ENCODE results near the gene TNS1. TPM values are rescaled to one million over a fixed set of nuclear protein-coding genes. Genes with fewer than 3 reads are reported as not detected.

The TNS1 gene
- total RNA-seq, 1 experiment from 2014 or later: 3.4 TPM

DNA sequence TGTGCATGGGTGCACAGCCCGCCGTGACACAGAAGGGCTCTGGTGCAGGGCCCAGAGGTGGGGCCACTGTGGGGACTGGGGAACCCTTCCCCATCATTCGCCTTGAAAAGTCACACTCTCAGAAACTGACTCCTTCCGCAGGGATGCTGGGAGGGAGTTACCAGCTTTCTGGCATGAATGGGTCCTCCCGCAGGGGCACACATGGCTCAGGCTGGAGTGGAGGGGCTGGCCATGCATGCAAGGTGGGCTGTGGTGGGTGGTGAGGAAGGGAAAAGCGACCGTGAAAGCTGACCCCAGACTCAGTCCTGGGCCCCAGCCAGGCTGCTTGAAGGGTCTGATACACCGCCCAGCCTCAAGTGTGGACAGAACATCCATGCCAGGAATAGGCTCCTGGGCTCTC is 201.1 kb downstream of the TNS1 start:
- H4K8ac ChIP-seq (replicated peaks; ENCODE audit: insufficient read length, low read depth, low read length): no peak overlapping the region
- no peak overlapping the region for H2BK20ac ChIP-seq (ENCODE audit: low read depth, low read length, poor library complexity, severe bottlenecking)
- H3K9me3 ChIP-seq (ENCODE audit: control insufficient read depth, low read depth, low read length): no peaks in the 10 kb centered on the region
- H4K91ac ChIP-seq (ENCODE audit: insufficient read length, low read depth, low read length): no peak overlapping the region
- no peak overlapping the region for H4K5ac ChIP-seq (ENCODE audit: insufficient read length, low read depth, low read length)
- H3K56ac ChIP-seq (ENCODE audit: insufficient read length, low read depth, low read length): no peak overlapping the region
- no peak overlapping the region for H2AFZ ChIP-seq (ENCODE audit: low read length)
- no peaks in the 10 kb centered on the region; the same call in 1 of the 2 replicates for H3K27me3 ChIP-seq (ENCODE audit: insufficient read depth, low read length)
- H2BK5ac ChIP-seq (ENCODE audit: insufficient read length, low read length): no peak overlapping the region
- no peak overlapping the region for H2AK5ac ChIP-seq (ENCODE audit: insufficient read length, low read length)
- no peak overlapping the region for H3T11ph ChIP-seq (ENCODE audit: low read length)
- peaks cover 0 to 3% of the 10 kb centered on the region in 2 experiments; a peak in 1 of 5 replicates for H3K9me3 Mint-ChIP-seq
- H3K23ac ChIP-seq (ENCODE audit: insufficient read length, low read depth, low read length): no peak overlapping the region
- H3K23me2 ChIP-seq (ENCODE audit: insufficient read length, low read depth, low read length, poor library complexity, severe bottlenecking): no peaks in the 10 kb centered on the region
- no peak overlapping the region for H3K9ac ChIP-seq (ENCODE audit: extremely low read depth, insufficient read length, low read length)
- H3K4ac ChIP-seq (ENCODE audit: low read depth, low read length): no peak overlapping the region
- no peak overlapping the region for H3K4me2 ChIP-seq (ENCODE audit: insufficient read depth, insufficient read length, low read length)
- no peaks in the 10 kb centered on the region for H3K4me1 ChIP-seq (ENCODE audit: insufficient read depth, low read length)
- no peaks in the 10 kb centered on the region for H3K79me1 ChIP-seq (ENCODE audit: insufficient read depth, low read depth, low read length, poor library complexity, severe bottlenecking)
- no peak overlapping the region for H2BK12ac ChIP-seq (ENCODE audit: insufficient read length, low read depth, low read length)
- no peaks in the 10 kb centered on the region for H3K36me3 Mint-ChIP-seq (ENCODE audit: insufficient read depth in 1 of 3, low read depth in 3 of 3)
- H3K27me3 Mint-ChIP-seq (ENCODE audit: low read depth): peaks cover 2% of the 10 kb centered on the region
- no CpG with 5 or more reads among the region's 8 CpGs for WGBS (ENCODE audit: extremely low coverage, insufficient read length, low lambda C conversion rate)
- no peak overlapping the region for H3K18ac ChIP-seq (ENCODE audit: insufficient read length, low read depth, low read length)
- no peak overlapping the region for H3K14ac ChIP-seq (ENCODE audit: insufficient read depth, low read length)
- no peak overlapping the region for H3K27ac Mint-ChIP-seq
- no peak overlapping the region for H2BK120ac ChIP-seq (ENCODE audit: low read depth, low read length, poor library complexity, severe bottlenecking)
- no peak for DNase-seq
- H3K27ac ChIP-seq (ENCODE audit: insufficient read length, low read depth, low read length): no peak overlapping the region
- peaks cover 0 to 7% of the 10 kb centered on the region in 2 experiments; a peak in 3 of 4 replicates for H3K4me1 Mint-ChIP-seq
- H3K79me2 ChIP-seq (ENCODE audit: insufficient read depth, low read length): no peaks in the 10 kb centered on the region
- no peak overlapping the region for H2BK15ac ChIP-seq (ENCODE audit: low read depth, low read length)
- TF ChIP-seq, protein P1, sequence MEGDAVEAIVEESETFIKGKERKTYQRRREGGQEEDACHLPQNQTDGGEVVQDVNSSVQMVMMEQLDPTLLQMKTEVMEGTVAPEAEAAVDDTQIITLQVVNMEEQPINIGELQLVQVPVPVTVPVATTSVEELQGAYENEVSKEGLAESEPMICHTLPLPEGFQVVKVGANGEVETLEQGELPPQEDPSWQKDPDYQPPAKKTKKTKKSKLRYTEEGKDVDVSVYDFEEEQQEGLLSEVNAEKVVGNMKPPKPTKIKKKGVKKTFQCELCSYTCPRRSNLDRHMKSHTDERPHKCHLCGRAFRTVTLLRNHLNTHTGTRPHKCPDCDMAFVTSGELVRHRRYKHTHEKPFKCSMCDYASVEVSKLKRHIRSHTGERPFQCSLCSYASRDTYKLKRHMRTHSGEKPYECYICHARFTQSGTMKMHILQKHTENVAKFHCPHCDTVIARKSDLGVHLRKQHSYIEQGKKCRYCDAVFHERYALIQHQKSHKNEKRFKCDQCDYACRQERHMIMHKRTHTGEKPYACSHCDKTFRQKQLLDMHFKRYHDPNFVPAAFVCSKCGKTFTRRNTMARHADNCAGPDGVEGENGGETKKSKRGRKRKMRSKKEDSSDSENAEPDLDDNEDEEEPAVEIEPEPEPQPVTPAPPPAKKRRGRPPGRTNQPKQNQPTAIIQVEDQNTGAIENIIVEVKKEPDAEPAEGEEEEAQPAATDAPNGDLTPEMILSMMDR (conservative IDR thresholded peaks at IDR 0.05): no peak
- H3K4me3 Mint-ChIP-seq: no peak overlapping the region
- no peaks in the 10 kb centered on the region for H4K20me1 ChIP-seq (ENCODE audit: control insufficient read depth, insufficient read depth, insufficient read length)
